ENCODE results near the gene ZNF526.

Gene ZNF526

GRCh38 chr19:42255766-42256745, 35.9 kb downstream of the ZNF526 start:
- ChIA-PET CTCF (interaction anchor here (0.6 to 4.9 kb wide), 6 partner anchors 9 to 55 kb away, joined by 3 to 23 read pairs (median 3); no protein-coding TSS in a partner anchor), POLR2A (interaction anchor here (0.7 to 2.3 kb wide), 5 partner anchors 10 to 141 kb away, joined by 3 to 15 read pairs (median 10); partner anchors contain the start of gene GSK3A)
- Histone ChIP-seq H3K4me3 (ENCODE audit: low read depth, low read length) (peak overlapping the region; percentile 44), H3K9me3 (ENCODE audit: control insufficient read depth, insufficient read depth, low read depth, low read length) (no peaks in the 10 kb centered on the region), H3K27ac (ENCODE audit: extremely low read depth, low read depth, low read length) (peak overlapping the region; percentile 70), H3K4me1 (ENCODE audit: control insufficient read depth, insufficient read depth, low read length) (peaks cover 28% of the 10 kb centered on the region), H3K36me3 (ENCODE audit: control insufficient read depth in 2 of 2, insufficient read depth in 1 of 2, low read length in 2 of 2) (no peaks in the 10 kb centered on the region)
- TF ChIP-seq ZNF341 (tag by site-specific recombination; IDR thresholded peaks at IDR 0.05; ENCODE audit: low read depth) = peak; percentile 72
- peak; percentile 66 for TF ChIP-seq BCL11A (tag by site-specific recombination; IDR thresholded peaks at IDR 0.05; ENCODE audit: low read depth)
- TF ChIP-seq ZNF146 (tag by site-specific recombination; IDR thresholded peaks at IDR 0.05) = no peak
- TF ChIP-seq ZNF600 (tag by site-specific recombination; IDR thresholded peaks at IDR 0.05) = peak; percentile 34
- 0 out of 2 replicates have a peak, but pooled peaks have one; percentile 27 for TF ChIP-seq OSR2 (tag by site-specific recombination; IDR thresholded peaks at IDR 0.05)
- TF ChIP-seq ZBTB6 (tag by site-specific recombination; IDR thresholded peaks at IDR 0.05) = 0 out of 2 replicates have a peak, but pooled peaks have one; percentile 39
- TF ChIP-seq ZBTB20 (tag by site-specific recombination; IDR thresholded peaks at IDR 0.05) = peak; percentile 81; the same call in 1 of the 2 replicates
- TF ChIP-seq ZBTB10 (tag by site-specific recombination; IDR thresholded peaks at IDR 0.05) = no peak; the same call in 1 of the 2 replicates
- peak; percentile 54 for TF ChIP-seq ZBTB11 (tag by site-specific recombination; conservative IDR thresholded peaks at IDR 0.05; ENCODE audit: low read depth)
- no peak for TF ChIP-seq ZNF510 (tag by site-specific recombination; IDR thresholded peaks at IDR 0.05; ENCODE audit: insufficient replicate concordance)
- TF ChIP-seq SP2 (tag by site-specific recombination; IDR thresholded peaks at IDR 0.05) = peak; percentile 13; the same call in 1 of the 2 replicates
- TF ChIP-seq GLIS2 (tag by site-specific recombination; IDR thresholded peaks at IDR 0.05) = peak; percentile 86
- peak; percentile 49; the same call in 1 of the 2 replicates for TF ChIP-seq MZF1 (tag by site-specific recombination; IDR thresholded peaks at IDR 0.05; ENCODE audit: borderline replicate concordance)
- TF ChIP-seq ZNF366 (tag by site-specific recombination; conservative IDR thresholded peaks at IDR 0.05) = peak; percentile 92
- TF ChIP-seq KLF16 (tag by site-specific recombination; IDR thresholded peaks at IDR 0.05) = peak; percentile 28; the same call in 1 of the 2 replicates
- TF ChIP-seq ZBTB21 (tag by site-specific recombination; IDR thresholded peaks at IDR 0.05) = no peak
- peak; percentile 88 for TF ChIP-seq IKZF3 (tag by site-specific recombination; IDR thresholded peaks at IDR 0.05)
- no peak for TF ChIP-seq ZSCAN23 (tag by site-specific recombination; IDR thresholded peaks at IDR 0.05)
- TF ChIP-seq TRIM28 (IDR thresholded peaks at IDR 0.05; ENCODE audit: borderline replicate concordance, low read length) = no peak
- TF ChIP-seq GLIS1 (tag by site-specific recombination; IDR thresholded peaks at IDR 0.05) = peak; percentile 90
- TF ChIP-seq ZNF843 (tag by site-specific recombination; IDR thresholded peaks at IDR 0.05) = 0 out of 2 replicates have a peak, but pooled peaks have one; percentile 11
- no peak for TF ChIP-seq ZNF791 (tag by site-specific recombination; IDR thresholded peaks at IDR 0.05)
- peak; percentile 74 for TF ChIP-seq ZBTB17 (tag by site-specific recombination; IDR thresholded peaks at IDR 0.05)
- peak; percentile 64 for TF ChIP-seq ZNF76 (tag by site-specific recombination; IDR thresholded peaks at IDR 0.05; ENCODE audit: borderline replicate concordance, low read depth)
- TF ChIP-seq ZFHX2 (tag by site-specific recombination; conservative IDR thresholded peaks at IDR 0.05) = peak; percentile 31; the same call in 1 of the 2 replicates
- peak; percentile 17; the same call in 1 of the 2 replicates for TF ChIP-seq SP7 (tag by site-specific recombination; IDR thresholded peaks at IDR 0.05)
- TF ChIP-seq ZNF610 (tag by site-specific recombination; IDR thresholded peaks at IDR 0.05; ENCODE audit: borderline replicate concordance) = no peak
- peak; percentile 14; the same call in 1 of the 2 replicates for TF ChIP-seq PRDM1 (tag by site-specific recombination; IDR thresholded peaks at IDR 0.05)
- TF ChIP-seq KLF9 (tag by site-specific recombination; IDR thresholded peaks at IDR 0.05; ENCODE audit: low read depth) = peak; percentile 36; the same call in 1 of the 2 replicates
- TF ChIP-seq ZNF555 (tag by site-specific recombination; conservative IDR thresholded peaks at IDR 0.05) = no peak
- TF ChIP-seq ZXDB (tag by site-specific recombination; IDR thresholded peaks at IDR 0.05) = peak; percentile 14; the same call in 1 of the 2 replicates

Data from HEK293 (cell line).